Measurements from ENCODE around the gene CAPN10.

The CAPN10 gene

DNA sequence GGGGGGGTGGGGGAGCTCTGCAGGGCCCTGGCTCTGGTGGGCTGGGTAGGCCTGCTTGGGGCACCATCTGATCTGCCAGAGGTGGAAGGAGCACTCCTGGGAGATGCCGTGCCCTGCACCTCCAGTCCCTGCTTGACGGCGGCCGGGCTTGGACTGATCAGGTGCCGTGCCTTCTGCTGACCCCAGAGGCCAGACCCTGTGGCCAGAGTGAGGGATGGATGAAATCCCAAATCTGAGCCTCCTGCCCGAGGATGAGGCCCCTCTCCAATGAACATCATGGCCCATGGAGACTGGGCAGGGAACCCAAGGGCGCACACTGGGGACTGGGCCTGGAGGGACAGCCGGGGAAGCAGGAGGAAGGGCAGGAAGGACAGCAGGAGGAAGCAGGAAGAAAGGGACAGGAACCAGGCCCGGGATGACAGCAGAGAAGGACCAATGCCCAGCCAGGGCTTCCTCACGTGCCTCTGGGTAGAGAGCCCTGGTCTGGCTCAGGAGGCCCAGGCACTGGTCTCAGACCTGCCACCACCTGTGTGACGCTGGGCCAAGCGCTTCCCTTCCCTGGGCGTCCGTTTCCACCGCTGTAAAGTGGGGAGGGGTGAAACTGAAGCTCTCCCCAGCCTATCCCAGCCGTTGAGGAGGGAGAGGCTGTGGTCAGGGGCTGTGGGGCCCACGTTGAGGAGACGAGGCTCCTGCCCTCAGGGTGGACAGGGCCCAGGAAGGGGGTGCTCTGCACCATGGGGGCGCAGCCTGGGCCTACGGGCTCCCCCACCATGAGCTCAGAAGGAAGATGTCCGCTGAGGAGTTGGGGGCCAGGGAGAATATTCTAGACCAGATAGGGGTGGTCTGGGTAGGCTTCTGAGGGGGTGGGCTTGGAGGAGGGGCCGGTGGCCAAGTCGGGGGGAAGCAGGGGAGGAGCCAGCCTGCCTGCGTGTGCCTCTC lies 37.7 kb downstream of the CAPN10 start:
- Histone ChIP-seq H3K9me3 (ENCODE audit: control extremely low read depth in 1 of 5, control insufficient read depth in 4 of 5, insufficient read depth in 2 of 5, low read depth in 1 of 5, low read length in 4 of 5) (no peaks in the 10 kb centered on the region), H3K4me3 (ENCODE audit: control insufficient read depth in 1 of 7, extremely low read depth in 1 of 7, insufficient read depth in 4 of 7, low read depth in 2 of 7, low read length in 6 of 7) (peak overlapping the region in 3 of 7 experiments; percentile 19 to 34 (median 31)), H3K4me1 (ENCODE audit: control extremely low read depth in 1 of 4, control insufficient read depth in 4 of 4, insufficient read depth in 4 of 4, low read length in 3 of 4) (peaks cover 4 to 76% (median 70%) of the 10 kb centered on the region in 4 experiments), H3K36me3 (ENCODE audit: control insufficient read depth in 4 of 4, insufficient read depth in 4 of 4, low read length in 3 of 4) (no peaks in the 10 kb centered on the region), H3K27ac (ENCODE audit: insufficient read depth in 1 of 2, low read depth in 1 of 2, low read length in 2 of 2, poor library complexity in 1 of 2, severe bottlenecking in 2 of 2) (no peak overlapping the region), H3K27me3 (replicated peaks in 2 of 5; ENCODE audit: control insufficient read depth in 4 of 5, insufficient read depth in 5 of 5, low read length in 4 of 5) (no peaks in the 10 kb centered on the region)
- no peak for DNase-seq
- ChIA-PET POLR2A (interaction anchor here (1.1 kb wide), 1 partner anchor 38 kb away, joined by 3 read pairs; the partner anchor contains the start of gene CAPN10), CTCF (interaction anchor here (0.8 kb wide), 1 partner anchor 38 kb away, joined by 3 read pairs; the partner anchor contains the start of gene CAPN10)
- 58% methylated on average over 18 of the region's 24 CpGs for WGBS (ENCODE audit: insufficient coverage)

DNA sequence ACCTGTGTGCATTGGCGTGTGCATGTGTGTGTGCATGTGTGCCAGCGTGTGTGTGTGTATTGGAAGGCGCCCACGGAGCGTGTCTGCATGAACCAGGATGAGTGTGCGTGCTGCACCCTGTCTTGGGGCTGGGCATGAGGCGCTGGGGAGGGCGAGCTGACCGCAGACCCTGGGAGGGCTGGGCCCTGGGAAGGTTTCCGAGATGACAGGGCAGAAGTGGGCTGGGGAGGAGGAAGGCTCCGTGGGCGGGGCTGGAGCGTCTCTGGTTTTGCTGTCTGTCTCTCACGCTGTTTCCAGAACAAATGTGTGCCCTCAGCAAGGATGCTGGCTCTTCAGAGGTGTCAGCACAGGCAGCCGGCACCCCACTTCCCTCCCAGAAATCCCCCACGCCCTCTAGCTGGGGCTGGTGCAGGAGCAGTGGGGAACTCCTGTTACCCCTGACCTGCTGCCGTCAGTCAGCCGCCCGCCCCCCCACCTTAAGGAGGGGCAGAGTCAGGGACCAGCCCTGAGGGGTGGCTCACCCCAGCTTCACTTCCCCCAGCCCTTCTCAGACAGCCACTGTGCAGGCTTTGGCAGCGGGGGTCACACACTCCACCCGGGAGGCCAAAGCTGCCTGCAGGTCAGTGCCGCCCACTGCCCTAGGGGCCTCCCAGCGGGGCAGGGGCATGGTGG lies 38.6 kb downstream of the CAPN10 start, which contains the start of gene GPR35:
TSS of gene GPR35 (plus strand) at position 531 of the 672 bp plus-strand sequence. CDS start 4,473 bp downstream, outside the sequence.
- Histone ChIP-seq H3K9me3 (ENCODE audit: control extremely low read depth in 1 of 5, control insufficient read depth in 4 of 5, insufficient read depth in 2 of 5, low read depth in 1 of 5, low read length in 4 of 5) (no peaks in the 10 kb centered on the region), H3K27ac (ENCODE audit: insufficient read depth in 1 of 2, low read depth in 1 of 2, low read length in 2 of 2, poor library complexity in 1 of 2, severe bottlenecking in 2 of 2) (no peak within 1 kb of the TSS), H3K4me1 (ENCODE audit: control extremely low read depth in 1 of 4, control insufficient read depth in 4 of 4, insufficient read depth in 4 of 4, low read length in 3 of 4) (peaks cover 4 to 74% (median 70%) of the 10 kb centered on the region in 4 experiments), H3K27me3 (replicated peaks in 2 of 5; ENCODE audit: control insufficient read depth in 4 of 5, insufficient read depth in 5 of 5, low read length in 4 of 5) (no peaks in the 10 kb centered on the region), H3K36me3 (ENCODE audit: control insufficient read depth in 4 of 4, insufficient read depth in 4 of 4, low read length in 3 of 4) (peaks cover 0 to 5% (median under 1%) of the 10 kb centered on the region in 4 experiments), H3K4me3 (ENCODE audit: control insufficient read depth in 1 of 7, extremely low read depth in 1 of 7, insufficient read depth in 4 of 7, low read depth in 2 of 7, low read length in 6 of 7) (peak within 1 kb of the TSS in 4 of 7 experiments; percentile 19 to 36 (median 32))
- peak; percentile 75 to 92 (median 91) for DNase-seq
- ChIA-PET CTCF (interaction anchor here (0.8 kb wide), 2 partner anchors 39 to 42 kb away, joined by 3 read pairs; partner anchors contain the start of gene CAPN10), POLR2A (interaction anchor here (1.1 kb wide), 1 partner anchor 39 kb away, joined by 3 read pairs; the partner anchor contains the start of gene CAPN10)
- WGBS (ENCODE audit: insufficient coverage), result 19% methylated on average over 12 of the region's 23 CpGs

DNA sequence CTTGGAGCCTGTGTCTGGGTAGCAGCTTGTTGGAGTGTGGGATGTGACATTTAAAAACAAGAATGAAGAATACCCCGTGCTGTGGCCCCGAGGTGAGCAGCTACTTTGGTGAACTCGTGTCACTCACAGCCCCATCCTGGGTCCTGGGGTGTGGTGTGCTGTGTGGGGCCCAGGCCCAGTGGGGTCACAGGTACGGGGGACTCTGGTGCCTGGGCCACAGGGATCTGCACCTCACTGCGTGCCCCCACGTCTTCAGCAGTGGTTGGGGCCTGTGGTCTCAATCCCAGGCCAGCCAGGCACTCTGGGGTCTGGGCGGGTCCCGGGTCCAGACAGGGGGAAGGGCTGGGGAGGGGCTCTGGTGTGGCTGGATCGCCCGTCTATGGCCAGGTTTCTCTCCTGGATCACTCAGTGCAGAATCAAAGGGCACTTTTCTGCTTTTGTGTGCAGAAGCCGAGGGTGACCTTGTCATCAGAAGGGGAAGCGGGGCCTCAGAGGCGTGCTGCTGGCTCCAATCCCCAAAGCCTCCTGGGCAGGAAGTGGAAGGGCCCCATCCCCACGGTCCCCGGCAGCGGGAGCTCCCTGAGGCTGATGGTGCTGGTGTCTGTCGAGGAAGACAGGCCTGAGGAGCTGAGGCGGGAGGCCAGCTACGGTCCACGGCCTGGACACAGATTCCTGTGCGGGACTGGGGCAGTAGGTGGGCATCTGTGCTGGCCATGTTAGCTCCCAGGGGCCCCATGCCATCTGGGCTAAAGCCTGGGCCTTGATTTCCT lies 40.2 kb downstream of the CAPN10 start:
- Histone ChIP-seq H3K4me1 (ENCODE audit: control extremely low read depth in 1 of 4, control insufficient read depth in 4 of 4, insufficient read depth in 4 of 4, low read length in 3 of 4) (peaks cover 4 to 59% (median 56%) of the 10 kb centered on the region in 4 experiments), H3K27ac (ENCODE audit: insufficient read depth in 1 of 2, low read depth in 1 of 2, low read length in 2 of 2, poor library complexity in 1 of 2, severe bottlenecking in 2 of 2) (no peak overlapping the region), H3K27me3 (replicated peaks in 2 of 5; ENCODE audit: control insufficient read depth in 4 of 5, insufficient read depth in 5 of 5, low read length in 4 of 5) (no peaks in the 10 kb centered on the region), H3K9me3 (ENCODE audit: control extremely low read depth in 1 of 5, control insufficient read depth in 4 of 5, insufficient read depth in 2 of 5, low read depth in 1 of 5, low read length in 4 of 5) (no peaks in the 10 kb centered on the region), H3K36me3 (ENCODE audit: control insufficient read depth in 4 of 4, insufficient read depth in 4 of 4, low read length in 3 of 4) (peaks cover 0 to 13% (median under 1%) of the 10 kb centered on the region in 4 experiments), H3K4me3 (ENCODE audit: control insufficient read depth in 1 of 7, extremely low read depth in 1 of 7, insufficient read depth in 4 of 7, low read depth in 2 of 7, low read length in 6 of 7) (peak overlapping the region in 3 of 7 experiments; percentile 2 to 25 (median 24))
- peak in 2 of 3 donors; percentile 70 to 76 for DNase-seq
- ChIA-PET CTCF (no interaction called here), POLR2A (no interaction called here)
- 19% methylated on average over 15 of the region's 21 CpGs for WGBS (ENCODE audit: insufficient coverage)

DNA sequence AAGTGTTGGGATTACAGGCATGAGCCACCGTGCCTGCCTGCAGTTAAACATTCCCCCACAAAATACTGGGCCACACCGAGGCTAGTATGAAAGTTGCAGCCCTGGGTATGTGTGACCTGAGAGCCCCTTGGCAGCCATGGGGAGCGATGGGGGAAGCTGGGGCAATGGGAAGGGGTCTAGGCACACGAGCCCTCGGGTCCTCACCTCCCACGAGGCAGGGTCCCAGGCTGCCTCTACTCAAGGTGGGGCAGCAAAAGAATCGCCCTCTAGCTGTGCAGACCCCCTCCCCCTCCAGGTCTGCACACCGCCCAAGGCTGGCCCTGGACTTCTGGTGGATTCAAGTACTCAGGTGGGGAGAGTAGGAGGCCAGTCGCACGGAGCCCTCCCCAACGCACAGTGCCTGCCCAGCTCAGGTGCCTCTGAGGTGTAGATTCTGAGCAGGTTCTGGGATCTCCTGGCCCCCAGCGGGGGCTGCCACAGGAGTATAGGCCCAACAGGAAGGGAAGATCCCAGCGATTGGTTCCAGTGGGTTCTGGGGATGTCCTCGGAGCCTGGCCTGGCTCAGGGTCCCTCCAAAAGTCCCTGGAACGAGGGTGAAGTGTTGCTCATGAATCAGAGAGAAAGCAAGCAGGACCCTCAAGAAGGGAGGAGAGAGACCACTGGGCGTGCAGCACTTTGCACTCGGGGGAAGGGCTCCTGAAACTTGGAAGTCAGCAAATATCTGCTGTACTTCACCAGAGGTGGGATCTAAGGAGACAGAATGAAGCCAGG lies 41.4 kb downstream of the CAPN10 start:
- POLR2A ChIA-PET, result no interaction called here
- H3K27ac ChIP-seq (ENCODE audit: insufficient read depth in 1 of 2, low read depth in 1 of 2, low read length in 2 of 2, poor library complexity in 1 of 2, severe bottlenecking in 2 of 2), result no peak overlapping the region
- H3K36me3 ChIP-seq (ENCODE audit: control insufficient read depth in 4 of 4, insufficient read depth in 4 of 4, low read length in 3 of 4), result peaks cover 0 to 13% (median under 1%) of the 10 kb centered on the region in 4 experiments
- H3K4me1 ChIP-seq (ENCODE audit: control extremely low read depth in 1 of 4, control insufficient read depth in 4 of 4, insufficient read depth in 4 of 4, low read length in 3 of 4), result peaks cover 0 to 47% (median 44%) of the 10 kb centered on the region in 4 experiments
- no peak for DNase-seq
- H3K4me3 ChIP-seq (ENCODE audit: control insufficient read depth in 1 of 7, extremely low read depth in 1 of 7, insufficient read depth in 4 of 7, low read depth in 2 of 7, low read length in 6 of 7), result no peak overlapping the region
- CTCF ChIA-PET, result no interaction called here
- H3K27me3 ChIP-seq (replicated peaks in 2 of 5; ENCODE audit: control insufficient read depth in 4 of 5, insufficient read depth in 5 of 5, low read length in 4 of 5), result no peaks in the 10 kb centered on the region
- 97% methylated on average over 12 of the region's 17 CpGs for WGBS (ENCODE audit: insufficient coverage)
- H3K9me3 ChIP-seq (ENCODE audit: control extremely low read depth in 1 of 5, control insufficient read depth in 4 of 5, insufficient read depth in 2 of 5, low read depth in 1 of 5, low read length in 4 of 5), result peaks cover 0 to 6% (median 1%) of the 10 kb centered on the region in 5 experiments

DNA sequence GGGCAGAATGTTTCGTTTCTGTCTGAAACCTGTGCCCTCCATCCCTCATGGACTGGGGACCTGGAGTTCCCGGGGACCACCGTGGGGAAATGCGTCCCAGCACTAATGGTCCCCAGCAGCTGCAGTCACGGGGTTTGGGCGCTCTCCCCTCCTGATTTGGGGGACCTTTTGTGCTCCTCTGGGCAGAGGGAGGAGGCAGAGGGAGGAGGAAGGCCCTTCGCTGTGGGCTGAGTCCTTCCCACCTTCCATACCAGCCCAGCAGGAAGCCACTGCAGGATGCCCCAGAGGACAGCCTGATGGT lies 41.9 kb downstream of the CAPN10 start:
- peaks cover 0 to 13% (median under 1%) of the 10 kb centered on the region in 4 experiments for H3K36me3 ChIP-seq (ENCODE audit: control insufficient read depth in 4 of 4, insufficient read depth in 4 of 4, low read length in 3 of 4)
- H3K27me3 ChIP-seq (replicated peaks in 2 of 5; ENCODE audit: control insufficient read depth in 4 of 5, insufficient read depth in 5 of 5, low read length in 4 of 5), result no peaks in the 10 kb centered on the region
- ChIA-PET CTCF (no interaction called here), POLR2A (no interaction called here)
- H3K9me3 ChIP-seq (ENCODE audit: control extremely low read depth in 1 of 5, control insufficient read depth in 4 of 5, insufficient read depth in 2 of 5, low read depth in 1 of 5, low read length in 4 of 5), result peaks cover 0 to 8% (median 1%) of the 10 kb centered on the region in 5 experiments
- 100% methylated on average over 4 of the region's 7 CpGs for WGBS (ENCODE audit: insufficient coverage)
- H3K27ac ChIP-seq (ENCODE audit: insufficient read depth in 1 of 2, low read depth in 1 of 2, low read length in 2 of 2, poor library complexity in 1 of 2, severe bottlenecking in 2 of 2), result no peak overlapping the region
- DNase-seq, result no peak
- peaks cover 0 to 42% (median 39%) of the 10 kb centered on the region in 4 experiments for H3K4me1 ChIP-seq (ENCODE audit: control extremely low read depth in 1 of 4, control insufficient read depth in 4 of 4, insufficient read depth in 4 of 4, low read length in 3 of 4)
- H3K4me3 ChIP-seq (ENCODE audit: control insufficient read depth in 1 of 7, extremely low read depth in 1 of 7, insufficient read depth in 4 of 7, low read depth in 2 of 7, low read length in 6 of 7), result no peak overlapping the region

All from common myeloid progenitor, CD34-positive (primary cell).